ENCODE data around the gene KCNS3. TPM values are rescaled to one million over a fixed set of nuclear protein-coding genes. Genes with fewer than 3 reads are reported as not detected.

KCNS3 gene
- total RNA-seq, 2 donors from 2014 or later: 30.3 to 33.6 TPM

DNA sequence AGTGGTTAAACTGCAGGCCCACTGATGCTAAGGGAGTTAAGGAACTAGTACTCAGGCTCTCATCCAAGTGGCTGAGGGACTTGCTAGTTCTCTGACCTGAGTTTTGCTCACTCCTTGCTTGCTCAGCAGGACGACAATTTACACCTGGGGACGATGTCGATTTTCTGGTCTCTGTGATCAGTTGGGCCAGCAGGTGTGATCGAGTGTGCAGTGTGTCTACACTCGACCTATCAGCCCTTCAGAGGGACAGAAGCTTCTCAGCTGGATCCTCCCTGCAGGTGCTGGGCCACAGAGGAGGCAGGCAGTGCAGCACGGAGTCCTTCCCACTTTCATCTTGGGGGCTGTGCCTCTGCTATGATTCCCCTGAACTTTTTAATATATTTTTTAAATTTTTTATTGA, 71.5 kb downstream of the KCNS3 start:
- no peaks in the 10 kb centered on the region for H3K4me1 ChIP-seq (ENCODE audit: control insufficient read depth in 1 of 2, low read depth in 2 of 2)
- no peaks in the 10 kb centered on the region for H3K9me3 ChIP-seq
- TF ChIP-seq, protein P1, sequence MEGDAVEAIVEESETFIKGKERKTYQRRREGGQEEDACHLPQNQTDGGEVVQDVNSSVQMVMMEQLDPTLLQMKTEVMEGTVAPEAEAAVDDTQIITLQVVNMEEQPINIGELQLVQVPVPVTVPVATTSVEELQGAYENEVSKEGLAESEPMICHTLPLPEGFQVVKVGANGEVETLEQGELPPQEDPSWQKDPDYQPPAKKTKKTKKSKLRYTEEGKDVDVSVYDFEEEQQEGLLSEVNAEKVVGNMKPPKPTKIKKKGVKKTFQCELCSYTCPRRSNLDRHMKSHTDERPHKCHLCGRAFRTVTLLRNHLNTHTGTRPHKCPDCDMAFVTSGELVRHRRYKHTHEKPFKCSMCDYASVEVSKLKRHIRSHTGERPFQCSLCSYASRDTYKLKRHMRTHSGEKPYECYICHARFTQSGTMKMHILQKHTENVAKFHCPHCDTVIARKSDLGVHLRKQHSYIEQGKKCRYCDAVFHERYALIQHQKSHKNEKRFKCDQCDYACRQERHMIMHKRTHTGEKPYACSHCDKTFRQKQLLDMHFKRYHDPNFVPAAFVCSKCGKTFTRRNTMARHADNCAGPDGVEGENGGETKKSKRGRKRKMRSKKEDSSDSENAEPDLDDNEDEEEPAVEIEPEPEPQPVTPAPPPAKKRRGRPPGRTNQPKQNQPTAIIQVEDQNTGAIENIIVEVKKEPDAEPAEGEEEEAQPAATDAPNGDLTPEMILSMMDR (IDR thresholded peaks at IDR 0.05): no peak
- H3K36me3 ChIP-seq: no peaks in the 10 kb centered on the region
- DNase-seq (ENCODE audit: low spot score): no peak
- H3K27ac ChIP-seq: no peak overlapping the region
- H3K27me3 ChIP-seq (replicated peaks; ENCODE audit: insufficient read depth): no peaks in the 10 kb centered on the region
- ATAC-seq (ENCODE audit: insufficient number of reproducible peaks, low FRiP score, low read depth): no peak
- no peak overlapping the region for H3K4me3 ChIP-seq

DNA sequence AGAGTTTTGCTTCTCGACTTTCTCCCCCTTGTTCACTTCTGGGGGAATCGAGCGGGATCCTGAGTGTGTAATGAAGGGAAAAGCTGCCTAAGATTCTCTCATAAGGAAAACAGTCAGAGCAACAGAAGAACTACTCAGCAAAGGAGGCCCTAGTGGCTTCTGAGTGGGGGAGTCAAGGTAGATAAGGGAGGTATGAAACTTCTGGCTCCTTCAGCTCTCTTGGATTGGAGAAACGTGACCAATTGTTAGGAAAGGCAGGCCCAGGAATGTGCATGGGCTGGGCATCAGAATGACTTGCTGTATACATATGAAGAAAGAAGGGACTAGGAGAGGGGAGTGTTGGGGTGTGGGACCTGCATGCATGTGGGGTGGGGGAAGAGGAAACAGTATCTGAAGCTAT, 73.1 kb downstream of the KCNS3 start:
- H3K9me3 ChIP-seq: no peaks in the 10 kb centered on the region
- TF ChIP-seq, protein P1 (IDR thresholded peaks at IDR 0.05): no peak
- no peak overlapping the region for H3K4me3 ChIP-seq
- no peaks in the 10 kb centered on the region for H3K36me3 ChIP-seq
- H3K27me3 ChIP-seq (replicated peaks; ENCODE audit: insufficient read depth): no peaks in the 10 kb centered on the region
- no peaks in the 10 kb centered on the region for H3K4me1 ChIP-seq (ENCODE audit: control insufficient read depth in 1 of 2, low read depth in 2 of 2)
- ATAC-seq (ENCODE audit: insufficient number of reproducible peaks, low FRiP score, low read depth) (no peak), DNase-seq (ENCODE audit: low spot score) (no peak)
- H3K27ac ChIP-seq: no peak overlapping the region

DNA sequence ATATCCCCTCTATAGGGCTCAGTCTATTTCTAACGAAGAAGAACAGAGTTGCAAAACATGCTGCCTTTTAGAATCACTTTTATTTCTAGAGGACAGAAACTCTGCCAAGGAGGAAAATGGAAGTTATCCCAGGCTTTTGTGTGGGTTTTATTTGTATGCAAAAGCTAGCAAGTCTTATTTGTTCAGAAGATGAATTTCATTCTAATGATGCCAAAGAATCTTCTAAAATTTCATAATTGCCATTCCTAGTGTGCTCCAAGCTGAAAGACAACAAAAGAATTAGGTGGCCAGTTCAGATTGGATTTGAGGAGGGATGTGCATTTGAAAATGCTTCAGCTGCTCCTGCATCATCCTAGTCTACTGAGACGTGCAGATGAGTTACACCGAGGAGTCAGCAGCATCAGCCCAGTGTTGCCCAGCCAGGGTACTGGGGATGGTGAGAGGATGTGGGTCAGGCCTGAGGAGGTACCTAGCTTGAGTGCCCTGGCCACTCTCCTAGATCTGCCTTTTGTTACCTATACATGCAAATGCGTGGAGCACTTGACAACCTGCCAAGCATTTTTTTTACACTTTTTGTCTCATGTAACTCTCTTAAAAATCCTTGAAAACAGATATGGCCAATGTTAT, 80.1 kb downstream of the KCNS3 start:
- H3K27me3 ChIP-seq (replicated peaks; ENCODE audit: insufficient read depth): no peaks in the 10 kb centered on the region
- peaks cover 0 to 5% of the 10 kb centered on the region in 2 donors for H3K4me1 ChIP-seq (ENCODE audit: control insufficient read depth in 1 of 2, low read depth in 2 of 2)
- H3K27ac ChIP-seq: no peak overlapping the region
- no peaks in the 10 kb centered on the region for H3K36me3 ChIP-seq
- TF ChIP-seq, protein P1 (IDR thresholded peaks at IDR 0.05): no peak
- H3K4me3 ChIP-seq: no peak overlapping the region
- no peaks in the 10 kb centered on the region for H3K9me3 ChIP-seq
- ATAC-seq (ENCODE audit: insufficient number of reproducible peaks, low FRiP score, low read depth) (no peak), DNase-seq (ENCODE audit: low spot score) (no peak)

DNA sequence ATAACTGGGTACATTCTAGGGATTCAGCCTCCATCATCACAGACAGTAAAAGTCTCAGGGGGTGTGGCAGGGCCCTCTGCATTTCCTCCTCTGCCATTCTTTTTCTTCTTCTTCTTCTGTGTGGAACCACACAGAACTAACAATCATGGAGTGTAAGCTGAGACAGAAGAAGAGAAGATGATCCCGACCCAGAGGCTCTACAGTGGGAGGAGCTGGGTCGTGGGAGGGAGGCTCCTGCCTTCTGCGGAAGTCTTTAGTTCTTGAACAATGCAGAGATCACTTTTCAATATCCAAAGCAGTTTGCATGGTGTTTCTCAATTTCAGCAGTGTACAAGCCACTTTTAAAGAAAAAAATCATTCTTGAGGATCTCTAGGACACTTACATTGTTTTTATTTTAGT, 80.9 kb downstream of the KCNS3 start:
- Histone ChIP-seq H3K27me3 (replicated peaks; ENCODE audit: insufficient read depth) (no peaks in the 10 kb centered on the region), H3K4me1 (ENCODE audit: control insufficient read depth in 1 of 2, low read depth in 2 of 2) (peaks cover 0 to 5% of the 10 kb centered on the region in 2 donors), H3K36me3 (no peaks in the 10 kb centered on the region), H3K9me3 (no peaks in the 10 kb centered on the region), H3K4me3 (no peak overlapping the region), H3K27ac (no peak overlapping the region)
- ATAC-seq (ENCODE audit: insufficient number of reproducible peaks, low FRiP score, low read depth): no peak
- TF ChIP-seq, protein P1 (IDR thresholded peaks at IDR 0.05): no peak
- no peak for DNase-seq (ENCODE audit: low spot score)

DNA sequence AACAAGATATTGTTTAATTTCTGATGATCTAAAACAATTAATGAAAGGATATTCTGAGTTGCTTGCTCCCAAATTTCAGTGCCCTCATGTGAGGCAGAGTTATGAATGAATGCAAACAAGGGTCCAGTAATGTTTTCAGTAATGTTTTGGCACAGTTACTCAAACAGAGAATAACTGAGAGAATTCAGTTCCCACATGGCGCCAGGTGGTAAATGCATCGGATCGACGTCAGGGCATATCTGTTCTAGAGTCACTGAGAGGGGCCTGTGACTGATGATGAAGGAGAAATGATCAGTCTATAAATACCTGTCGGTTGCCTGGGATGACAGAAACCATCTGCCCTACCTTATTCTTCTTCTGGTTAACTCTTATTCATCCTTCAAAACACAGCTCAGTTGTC, 81.4 kb downstream of the KCNS3 start:
- Histone ChIP-seq H3K4me3 (no peak overlapping the region), H3K36me3 (no peaks in the 10 kb centered on the region), H3K27ac (no peak overlapping the region), H3K9me3 (no peaks in the 10 kb centered on the region), H3K27me3 (replicated peaks; ENCODE audit: insufficient read depth) (no peaks in the 10 kb centered on the region), H3K4me1 (ENCODE audit: control insufficient read depth in 1 of 2, low read depth in 2 of 2) (peaks cover 0 to 5% of the 10 kb centered on the region in 2 donors)
- TF ChIP-seq, protein P1 (IDR thresholded peaks at IDR 0.05): no peak
- ATAC-seq (ENCODE audit: insufficient number of reproducible peaks, low FRiP score, low read depth): no peak
- DNase-seq (ENCODE audit: low spot score): no peak
